K562 (cell line): ENCODE results near the gene DCUN1D2. TPM values are rescaled to one million over a fixed set of nuclear protein-coding genes. Genes with fewer than 3 reads are reported as not detected.
A peak's percentile ranks its signal among the peaks of the same experiment; 100 is the strongest.

Experiments used
- EP300 ChIP-seq: IDR thresholded peaks from 2 replicates; pipeline ENCODE4 v1.6.1; 2012; ENCODE audit warnings: low read length, improper control_type of control experiment
- EP400 ChIP-seq: fragments of 450-650 bp; IDR thresholded peaks from 2 replicates; pipeline ENCODE4 v1.6.1; 2017; ENCODE audit warnings: antibody characterized with exemption, mild to moderate bottlenecking, moderate library complexity
- MAFF ChIP-seq: IDR thresholded peaks from 2 replicates; pipeline ENCODE4 v1.6.1; 2012; ENCODE audit warnings: low read length, improper control_type of control experiment
- MAFK ChIP-seq: IDR thresholded peaks from 2 replicates; pipeline ENCODE4 v1.6.1; 2011; ENCODE audit warnings: low read length, improper control_type of control experiment
- MAZ ChIP-seq, 2 experiments: fragments of 450-650 bp in 1 of 2; sonication (generic) in 1 of 2; formaldehyde crosslinking; IDR thresholded peaks in 1 of 2; conservative IDR thresholded peaks in 1 of 2; 2 replicates each; pipeline versions ENCODE4 v1.4.0 to v1.5.0; 2020; ENCODE audit warnings: mild to moderate bottlenecking in 1 of 2, missing genetic modification reagents in 1 of 2
- MGA ChIP-seq: fragments of 450-650 bp; IDR thresholded peaks from 2 replicates; pipeline ENCODE4 v1.6.1; 2016; ENCODE audit warnings: mild to moderate bottlenecking, moderate library complexity
- MYC ChIP-seq, 2 experiments: fragments of 250-450 bp in 1 of 2; sonication (Bioruptor Pico) in 1 of 2; IDR thresholded peaks; 2 replicates each; pipeline versions ENCODE4 v1.5.1 to v1.6.1; 2012 to 2021; ENCODE audit warnings: low read depth in 2 of 2, borderline replicate concordance in 1 of 2, improper control_type of control experiment in 1 of 2, low read length in 1 of 2, mild to moderate bottlenecking in 1 of 2, moderate library complexity in 1 of 2
- RBFOX2 ChIP-seq: fragments of 200-400 bp; formaldehyde crosslinking; IDR thresholded peaks from 2 replicates; pipeline ENCODE4 v1.6.1; 2017; ENCODE audit warnings: low read depth, mild to moderate bottlenecking, low read length, moderate library complexity
- THRB ChIP-seq: fragments of 450-650 bp; formaldehyde crosslinking; conservative IDR thresholded peaks from 2 replicates; pipeline ENCODE4 v1.4.0; 2022; ENCODE audit warnings: mild to moderate bottlenecking, missing genetic modification characterization
- XRCC5 ChIP-seq: fragments of 200-400 bp; formaldehyde crosslinking; IDR thresholded peaks from 2 replicates; pipeline ENCODE4 v1.6.1; 2017; ENCODE audit warnings: low read depth, mild to moderate bottlenecking, low read length
- ZNF316 ChIP-seq: fragments of 450-650 bp; IDR thresholded peaks from 2 replicates; pipeline ENCODE4 v1.6.1; 2016
- polyA plus RNA-seq, 8 experiments: library from polyadenylated mRNA; depleted of rRNA in 4 of 8; stranded (reverse) in 5 of 8; unstranded in 3 of 8; fragments of >200 nt; fragmentation: Nextera tagmentation in 2 of 8; fragmentation: Illumina TruSeq in 1 of 8; extraction: Ambion mirVana in 2 of 8; extraction: Trizol in 1 of 8; gene quantifications; 2 replicates each; pipeline versions ENCODE4 v1.2.1 to v1.2.3, GENCODE V29; 2011 to 2014; ENCODE audit warnings: inconsistent platforms in 1 of 8, missing spikeins in 1 of 8
- total RNA-seq, 7 experiments: library from RNA; depleted of rRNA in 6 of 7; stranded (reverse); fragments of >200 nt in 6 of 7; fragmentation: Illumina TruSeq in 2 of 7; extraction: Trizol in 2 of 7; gene quantifications; 2 replicates each; pipeline versions ENCODE4 v1.2.1 to v1.2.3, GENCODE V29; 2011 to 2021; ENCODE audit warnings: low replicate concordance in 1 of 7

DCUN1D2 gene
- total and polyA plus RNA-seq, 9 of the 15 experiments (the other 6 are each of a cell fraction or from before 2014, with no cell fraction given), result 2.1 to 16.8 (median 11.1) TPM

- TF ChIP-seq XRCC5, result no peak
- TF ChIP-seq MAFK, result 0 out of 2 replicates have a peak, but pooled peaks have one; percentile 4
- peak; percentile 55; the same call in 1 of the 2 replicates for TF ChIP-seq MAFF
- peak; percentile 44; the same call in 1 of the 2 replicates for TF ChIP-seq MGA
- 0 out of 4 replicates have a peak, but pooled peaks of 1 of the 2 experiments have one; percentile 34 for TF ChIP-seq MAZ (CRISPR knock-in tag; conservative IDR thresholded peaks at IDR 0.05 in 1 of 2, IDR thresholded peaks at IDR 0.05 in 1 of 2)
- TF ChIP-seq RBFOX2, result 0 out of 2 replicates have a peak, but pooled peaks have one; percentile 24
- TF ChIP-seq THRB, result peak; percentile 34; the same call in 1 of the 2 replicates
- peak; percentile 53; the same call in 1 of the 2 replicates for TF ChIP-seq EP400
- TF ChIP-seq EP300, result peak; percentile 64; the same call in 1 of the 2 replicates
- TF ChIP-seq ZNF316, result peak; percentile 82
- peak; percentile 51; the same call in 1 of the 2 replicates for TF ChIP-seq MYC (IDR thresholded peaks at IDR 0.05; ENCODE audit: low read depth, low read length)
- TF ChIP-seq MYC (CRISPR knock-in tag; IDR thresholded peaks at IDR 0.05; ENCODE audit: borderline replicate concordance, low read depth), result no peak
Measured at GRCh38 chr13:113506025-113506685, 15.6 kb upstream of the DCUN1D2 start (continued).
